Activated naive CD4-positive, alpha-beta T cell treated with anti-CD3 and anti-CD28 coated beads, Interleukin-2, amount 50 U/mL, for 72 hours (primary cell): ENCODE measurements around the gene KANSL2. TPM values are rescaled to one million over a fixed set of nuclear protein-coding genes. Genes with fewer than 3 reads are reported as not detected.
"Not testable (repeated sequence)": the region's sequence is repeated elsewhere in the genome, so short reads cannot be mapped to it uniquely, and the experiment has no call there.

Source experiments
- ATAC-seq, 2 donors: fragments of 150-1000 bp; cut with Tn5 transposase; 2 replicates each; pipeline ENCODE4 v1.10.0; 2021; ENCODE audit warnings: mild to moderate bottlenecking in 2 of 2, moderate library complexity in 2 of 2
- DNase-seq, 2 donors: peaks; one replicate each; pipeline ENCODE4 v3.0.0; 2021 to 2022; ENCODE audit warnings: low spot score in 2 of 2
- H3K27ac Mint-ChIP-seq, 2 donors: one replicate each; pipeline ENCODE4 v1.8.0; 2022; ENCODE audit warnings: mild to moderate bottlenecking in 2 of 2, mixed read lengths in 2 of 2
- H3K36me3 Mint-ChIP-seq, 2 donors: one replicate each; pipeline ENCODE4 v1.8.0; 2022; ENCODE audit warnings: mixed read lengths in 2 of 2
- H3K9me3 Mint-ChIP-seq, 2 donors: one replicate each; pipeline ENCODE4 v1.8.0; 2022; ENCODE audit warnings: mixed read lengths in 2 of 2
- total RNA-seq, 2 donors: library from RNA; stranded (reverse); gene quantifications; one replicate each; pipeline ENCODE4 v1.2.3, GENCODE V29; 2022

The KANSL2 gene
- total RNA-seq: 10 to 100 TPM; 45.9 to 58.5 TPM

GRCh38 chr12:48681710-48682532, at the start of gene KANSL2:
Gene KANSL2, minus strand, starts transcription at chr12:48682238. Its CDS starts 606 bp downstream, at chr12:48681632.
- Mint-ChIP-seq H3K9me3 (no peaks in the 10 kb centered on the region), H3K36me3 (peaks cover 20 to 46% of the 10 kb centered on the region in 2 donors), H3K27ac (peak within 1 kb of the TSS; percentile 90 to 92)
- ATAC-seq (peak; percentile 98 to 99), DNase-seq (peak; percentile 95 to 97)

- Mint-ChIP-seq H3K27ac (no peak overlapping the region), H3K36me3 (no peaks in the 10 kb centered on the region), H3K9me3 (no peaks in the 10 kb centered on the region)
- no peak for DNase-seq
- no peak for ATAC-seq
Measured at GRCh38 chr12:48728807-48729206, 46.8 kb upstream of the KANSL2 start.

- peaks cover 22 to 42% of the 10 kb centered on the region in 2 donors for H3K36me3 Mint-ChIP-seq
Measured at GRCh38 chr12:48720737-48721136, 38.7 kb upstream of the KANSL2 start.

GRCh38 chr12:48720171-48720570, 38.1 kb upstream of the KANSL2 start:
- not testable (repeated sequence) for H3K27ac Mint-ChIP-seq, ATAC-seq, DNase-seq
- peaks cover 7 to 20% of the 10 kb centered on the region in 2 donors for H3K9me3 Mint-ChIP-seq
- peaks cover 23 to 47% of the 10 kb centered on the region in 2 donors for H3K36me3 Mint-ChIP-seq

More at GRCh38 chr12:48720737-48721136, 38.7 kb upstream of the KANSL2 start:
- DNase-seq, H3K27ac Mint-ChIP-seq, ATAC-seq: not testable (repeated sequence)
- H3K9me3 Mint-ChIP-seq: peaks cover 7 to 20% of the 10 kb centered on the region in 2 donors

- ATAC-seq, DNase-seq, H3K27ac Mint-ChIP-seq: not testable (repeated sequence)
- Mint-ChIP-seq H3K9me3 (peaks cover 7 to 20% of the 10 kb centered on the region in 2 donors), H3K36me3 (peaks cover 24 to 59% of the 10 kb centered on the region in 2 donors)
Measured at GRCh38 chr12:48719002-48719401, 37.0 kb upstream of the KANSL2 start.

- DNase-seq: no peak
- no peak for ATAC-seq
- peaks cover 7 to 20% of the 10 kb centered on the region in 2 donors for H3K9me3 Mint-ChIP-seq
- H3K36me3 Mint-ChIP-seq: peaks cover 33 to 71% of the 10 kb centered on the region in 2 donors
- H3K27ac Mint-ChIP-seq: peak overlapping the region; percentile 95 to 96
Measured at GRCh38 chr12:48717252-48717695, 35.2 kb upstream of the KANSL2 start.

GRCh38 chr12:48716493-48717251, 34.6 kb upstream of the KANSL2 start, which contains the start of gene CCNT1:
Gene CCNT1, minus strand, starts transcription at chr12:48716707. Its CDS starts 32 bp downstream, at chr12:48716675.
- ATAC-seq (peak; percentile 96 to 97), DNase-seq (peak; percentile 97 to 99)
- H3K36me3 Mint-ChIP-seq: peaks cover 33 to 71% of the 10 kb centered on the region in 2 donors
- H3K27ac Mint-ChIP-seq: peak within 1 kb of the TSS; percentile 95 to 96
- peaks cover 7 to 20% of the 10 kb centered on the region in 2 donors for H3K9me3 Mint-ChIP-seq

- ATAC-seq: no peak
- Mint-ChIP-seq H3K36me3 (peaks cover 33 to 70% of the 10 kb centered on the region in 2 donors), H3K27ac (peak overlapping the region; percentile 95 to 96), H3K9me3 (peaks cover 7 to 20% of the 10 kb centered on the region in 2 donors)
- no peak for DNase-seq
Measured at GRCh38 chr12:48716168-48716492, 34.1 kb upstream of the KANSL2 start.

- ATAC-seq (no peak), DNase-seq (no peak)
- Mint-ChIP-seq H3K36me3 (peaks cover 26 to 44% of the 10 kb centered on the region in 2 donors), H3K9me3 (no peaks in the 10 kb centered on the region), H3K27ac (no peak overlapping the region)
Measured at GRCh38 chr12:48712209-48712608, 30.2 kb upstream of the KANSL2 start.

GRCh38 chr12:48698822-48699221, 16.8 kb upstream of the KANSL2 start:
- DNase-seq, H3K27ac Mint-ChIP-seq, ATAC-seq, H3K9me3 Mint-ChIP-seq: not testable (repeated sequence)
- peaks cover 7 to 18% of the 10 kb centered on the region in 2 donors for H3K36me3 Mint-ChIP-seq

- DNase-seq (no peak), ATAC-seq (no peak)
- H3K27ac Mint-ChIP-seq: no peak overlapping the region
- H3K36me3 Mint-ChIP-seq: peaks cover 14 to 29% of the 10 kb centered on the region in 2 donors
- no peaks in the 10 kb centered on the region for H3K9me3 Mint-ChIP-seq
Measured at GRCh38 chr12:48696626-48697025, 14.6 kb upstream of the KANSL2 start.

GRCh38 chr12:48695859-48696258, 13.8 kb upstream of the KANSL2 start:
- H3K27ac Mint-ChIP-seq: no peak overlapping the region
- DNase-seq: no peak
- H3K36me3 Mint-ChIP-seq: peaks cover 21 to 36% of the 10 kb centered on the region in 2 donors
- no peaks in the 10 kb centered on the region for H3K9me3 Mint-ChIP-seq
- no peak for ATAC-seq

GRCh38 chr12:48694038-48694437, 12.0 kb upstream of the KANSL2 start:
- Mint-ChIP-seq H3K36me3 (peaks cover 21 to 36% of the 10 kb centered on the region in 2 donors), H3K27ac (peak overlapping the region in 1 of 2 donors; percentile 10), H3K9me3 (no peaks in the 10 kb centered on the region)
- DNase-seq (no peak), ATAC-seq (no peak)

GRCh38 chr12:48693572-48693971, 11.5 kb upstream of the KANSL2 start:
- no peak for DNase-seq
- Mint-ChIP-seq H3K36me3 (peaks cover 21 to 40% of the 10 kb centered on the region in 2 donors), H3K9me3 (no peaks in the 10 kb centered on the region), H3K27ac (no peak overlapping the region)
- no peak for ATAC-seq

- Mint-ChIP-seq H3K36me3 (peaks cover 21 to 42% of the 10 kb centered on the region in 2 donors), H3K9me3 (no peaks in the 10 kb centered on the region), H3K27ac (peak overlapping the region in 1 of 2 donors; percentile 44)
Measured at GRCh38 chr12:48691826-48692487, 9.9 kb upstream of the KANSL2 start.

GRCh38 chr12:48690990-48691389, 9.0 kb upstream of the KANSL2 start:
- DNase-seq: no peak
- H3K9me3 Mint-ChIP-seq: no peaks in the 10 kb centered on the region
- no peak for ATAC-seq
- H3K36me3 Mint-ChIP-seq: peaks cover 21 to 38% of the 10 kb centered on the region in 2 donors
- H3K27ac Mint-ChIP-seq: peak overlapping the region in 1 of 2 donors; percentile 5

More at GRCh38 chr12:48691826-48692487, 9.9 kb upstream of the KANSL2 start:
- ATAC-seq (no peak), DNase-seq (no peak)
